Activated T-cell treated with anti-CD3 and anti-CD28 coated beads for 48 hours (primary cell): ENCODE measurements around the gene HIPK4.
"Not testable (repeated sequence)": the region's sequence is repeated elsewhere in the genome, so short reads cannot be mapped to it uniquely, and the experiment has no call there.

ENCODE experiments used
- DNase-seq: peaks from one replicate; pipeline ENCODE4 v3.0.0-alpha.2; 2020; ENCODE audit warnings: low read depth

HIPK4 gene, protein sequence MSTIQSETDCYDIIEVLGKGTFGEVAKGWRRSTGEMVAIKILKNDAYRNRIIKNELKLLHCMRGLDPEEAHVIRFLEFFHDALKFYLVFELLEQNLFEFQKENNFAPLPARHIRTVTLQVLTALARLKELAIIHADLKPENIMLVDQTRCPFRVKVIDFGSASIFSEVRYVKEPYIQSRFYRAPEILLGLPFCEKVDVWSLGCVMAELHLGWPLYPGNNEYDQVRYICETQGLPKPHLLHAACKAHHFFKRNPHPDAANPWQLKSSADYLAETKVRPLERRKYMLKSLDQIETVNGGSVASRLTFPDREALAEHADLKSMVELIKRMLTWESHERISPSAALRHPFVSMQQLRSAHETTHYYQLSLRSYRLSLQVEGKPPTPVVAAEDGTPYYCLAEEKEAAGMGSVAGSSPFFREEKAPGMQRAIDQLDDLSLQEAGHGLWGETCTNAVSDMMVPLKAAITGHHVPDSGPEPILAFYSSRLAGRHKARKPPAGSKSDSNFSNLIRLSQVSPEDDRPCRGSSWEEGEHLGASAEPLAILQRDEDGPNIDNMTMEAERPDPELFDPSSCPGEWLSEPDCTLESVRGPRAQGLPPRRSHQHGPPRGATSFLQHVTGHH

DNA sequence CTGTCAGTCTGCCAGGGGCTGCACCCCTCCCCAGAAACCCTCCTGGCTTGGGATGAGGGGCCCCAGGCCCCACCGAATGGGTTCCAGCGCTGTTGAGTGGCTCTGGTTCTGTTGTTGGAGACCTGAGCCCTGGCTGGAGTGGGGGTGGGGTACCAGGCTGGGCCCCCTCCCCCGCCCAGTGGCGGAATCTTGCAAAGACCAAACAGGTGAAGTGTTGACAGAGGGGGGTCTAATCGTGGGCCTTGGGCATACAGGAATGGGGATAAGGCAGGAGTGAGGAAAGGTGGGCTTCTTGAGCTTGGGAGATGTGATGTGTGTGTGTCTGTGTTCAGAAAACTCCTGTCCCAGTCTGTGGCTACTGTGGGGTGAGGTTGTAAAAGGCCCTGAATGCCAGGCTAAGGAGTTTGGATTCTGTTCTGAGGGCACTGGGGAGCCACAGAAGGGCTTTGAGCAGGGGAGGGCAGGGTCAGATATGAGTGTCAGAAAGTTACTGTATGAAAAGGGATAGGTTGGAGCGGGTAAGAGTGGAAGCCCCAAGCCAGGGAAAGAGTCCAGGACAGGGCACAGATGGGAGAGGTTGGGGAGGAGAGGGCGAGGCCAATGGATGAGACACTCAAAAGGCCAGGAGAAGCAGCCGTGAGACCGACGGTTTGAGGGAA lies at the start of gene HIPK4:
Gene HIPK4 (minus strand): TSS at position 98 of the 659 bp plus-strand sequence. CDS start 279 bp downstream, outside the sequence.
- no peak for DNase-seq

DNA sequence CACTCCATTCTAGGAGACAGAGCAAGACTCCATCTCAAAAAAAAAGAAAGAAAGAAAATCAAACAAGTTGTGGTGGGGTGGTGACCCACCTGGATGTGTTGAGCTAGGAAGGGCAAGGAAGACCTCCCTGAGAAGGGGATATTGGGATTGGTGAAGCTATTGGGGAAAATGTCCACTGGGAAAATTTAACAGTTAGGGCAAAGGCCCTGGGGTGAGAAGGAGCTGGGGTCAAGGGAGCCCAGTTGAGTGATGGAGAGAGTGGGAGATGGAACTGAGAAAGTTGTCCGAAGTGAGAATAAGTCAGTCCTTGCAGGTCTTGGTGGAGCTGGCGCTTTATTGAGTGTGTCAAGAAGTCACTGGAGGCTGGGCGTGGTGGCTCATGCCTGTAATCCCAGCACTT lies 48.3 kb upstream of the HIPK4 start:
- DNase-seq = no peak

DNA sequence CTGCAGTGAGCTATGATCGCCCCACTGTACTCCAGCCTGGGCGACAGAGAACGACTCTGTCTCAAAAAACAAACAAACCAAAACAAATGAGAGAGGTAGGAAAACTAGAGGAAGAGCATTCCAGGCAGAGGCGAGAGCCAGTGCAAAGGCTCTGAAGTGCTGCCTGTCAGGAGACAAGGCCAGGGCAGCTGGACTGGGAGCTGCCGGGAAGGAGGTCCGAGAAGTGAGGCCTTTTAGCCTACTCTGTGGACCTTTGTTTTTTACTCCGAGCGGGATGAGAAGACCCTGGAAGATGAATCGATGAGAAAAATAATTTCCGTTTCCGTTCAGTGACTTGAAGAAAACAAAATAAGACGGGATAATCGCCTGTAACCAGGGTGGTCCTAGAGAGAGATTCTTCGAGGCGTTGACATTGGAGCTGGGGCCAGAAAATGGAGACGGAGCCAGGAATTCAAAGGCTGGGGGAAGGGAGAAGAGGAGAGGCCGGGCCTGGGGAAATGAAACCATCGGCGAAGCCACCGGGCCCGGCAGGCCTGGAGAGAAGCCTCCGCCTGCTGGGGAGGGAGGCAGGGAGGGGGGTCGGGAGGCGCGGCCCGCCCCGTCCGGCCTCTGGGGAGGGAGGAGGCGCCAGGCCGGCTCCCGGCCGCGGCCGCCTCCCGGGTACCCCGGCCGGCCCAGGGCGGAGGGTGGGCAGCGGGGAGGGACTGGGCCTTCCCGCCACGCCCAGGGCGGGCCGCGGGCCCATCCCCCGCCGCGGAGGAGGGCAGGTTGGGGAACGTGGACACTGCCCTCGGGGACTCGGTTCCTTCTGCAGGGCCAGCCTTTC lies 43.6 kb upstream of the HIPK4 start:
- DNase-seq = peak; percentile 40

DNA sequence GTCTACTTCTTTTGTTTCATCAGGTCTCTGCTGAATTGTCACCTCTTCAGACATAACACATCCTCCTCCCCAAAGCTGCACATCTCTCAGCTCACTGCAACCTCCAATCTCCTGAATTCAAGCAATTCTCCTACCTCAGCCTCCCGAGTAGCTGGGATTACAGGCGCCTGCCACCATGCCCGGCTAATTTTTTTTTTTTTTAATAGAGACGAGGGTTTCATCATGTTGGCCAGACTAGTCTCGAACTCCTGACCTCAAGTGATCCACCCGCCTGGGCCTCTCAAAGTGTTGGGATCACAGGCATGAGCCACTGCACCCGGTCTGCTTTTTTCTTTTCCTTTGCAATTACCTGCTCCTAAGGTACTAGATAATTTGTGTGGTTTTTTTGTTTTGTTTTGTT lies 42.8 kb upstream of the HIPK4 start:
- not testable (repeated sequence) for DNase-seq

DNA sequence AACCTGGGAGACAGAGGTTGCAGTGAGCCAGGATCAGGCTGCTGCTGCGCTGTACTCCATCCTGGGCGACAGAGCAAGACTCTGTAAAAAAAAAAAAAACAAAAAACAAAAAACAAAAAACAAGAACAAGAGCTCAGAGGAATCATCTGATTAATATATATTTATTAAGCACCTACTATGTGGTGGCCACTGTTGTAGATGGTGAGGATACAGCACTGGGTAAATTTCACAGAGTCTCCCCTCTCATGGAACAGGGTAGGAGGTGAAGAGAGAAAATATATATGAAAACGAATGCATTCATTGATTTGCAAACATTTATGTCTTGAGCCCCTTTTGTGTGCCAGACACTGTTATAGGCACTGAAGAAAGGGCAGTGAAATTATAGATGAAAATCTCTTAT lies 41.7 kb upstream of the HIPK4 start:
- DNase-seq = no peak

DNA sequence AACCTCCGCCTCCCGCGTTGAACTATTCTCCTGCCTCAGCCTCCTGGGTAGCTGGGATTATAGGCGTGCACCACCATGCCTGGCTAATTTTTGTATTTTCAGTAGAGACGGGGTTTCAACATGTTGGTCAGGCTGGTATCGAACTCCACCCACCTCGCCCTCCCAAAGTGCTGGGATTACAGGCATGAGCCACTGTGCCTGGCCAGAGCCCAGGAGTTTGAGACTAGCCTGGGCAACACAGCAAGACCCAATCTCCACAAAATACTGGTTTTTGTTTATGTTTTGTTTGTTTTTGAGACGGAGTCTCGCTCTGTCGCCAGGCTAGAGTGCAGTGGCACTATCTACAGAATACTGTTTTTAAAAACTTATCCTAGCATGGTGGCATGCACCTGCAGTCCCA lies 40.3 kb upstream of the HIPK4 start:
- DNase-seq = not testable (repeated sequence)

DNA sequence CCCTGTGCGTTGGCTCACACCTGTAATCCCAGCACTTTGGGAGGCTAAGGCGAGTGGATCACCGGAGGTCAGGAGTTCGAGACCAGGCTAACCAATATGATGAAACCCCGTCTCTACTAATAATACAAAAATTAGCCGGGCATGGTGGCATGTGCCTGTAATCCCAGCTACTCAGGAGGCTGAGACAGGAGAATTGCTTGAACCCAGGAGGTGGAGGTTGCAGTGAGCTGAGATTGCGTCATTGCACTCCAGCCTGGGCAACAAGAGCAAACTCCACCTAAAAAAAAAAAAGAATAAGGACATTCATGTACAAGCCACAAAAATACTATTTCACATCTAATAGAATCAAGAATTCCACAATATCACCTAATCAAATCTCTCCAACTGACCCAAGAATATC lies 38.2 kb upstream of the HIPK4 start:
- DNase-seq = not testable (repeated sequence)

DNA sequence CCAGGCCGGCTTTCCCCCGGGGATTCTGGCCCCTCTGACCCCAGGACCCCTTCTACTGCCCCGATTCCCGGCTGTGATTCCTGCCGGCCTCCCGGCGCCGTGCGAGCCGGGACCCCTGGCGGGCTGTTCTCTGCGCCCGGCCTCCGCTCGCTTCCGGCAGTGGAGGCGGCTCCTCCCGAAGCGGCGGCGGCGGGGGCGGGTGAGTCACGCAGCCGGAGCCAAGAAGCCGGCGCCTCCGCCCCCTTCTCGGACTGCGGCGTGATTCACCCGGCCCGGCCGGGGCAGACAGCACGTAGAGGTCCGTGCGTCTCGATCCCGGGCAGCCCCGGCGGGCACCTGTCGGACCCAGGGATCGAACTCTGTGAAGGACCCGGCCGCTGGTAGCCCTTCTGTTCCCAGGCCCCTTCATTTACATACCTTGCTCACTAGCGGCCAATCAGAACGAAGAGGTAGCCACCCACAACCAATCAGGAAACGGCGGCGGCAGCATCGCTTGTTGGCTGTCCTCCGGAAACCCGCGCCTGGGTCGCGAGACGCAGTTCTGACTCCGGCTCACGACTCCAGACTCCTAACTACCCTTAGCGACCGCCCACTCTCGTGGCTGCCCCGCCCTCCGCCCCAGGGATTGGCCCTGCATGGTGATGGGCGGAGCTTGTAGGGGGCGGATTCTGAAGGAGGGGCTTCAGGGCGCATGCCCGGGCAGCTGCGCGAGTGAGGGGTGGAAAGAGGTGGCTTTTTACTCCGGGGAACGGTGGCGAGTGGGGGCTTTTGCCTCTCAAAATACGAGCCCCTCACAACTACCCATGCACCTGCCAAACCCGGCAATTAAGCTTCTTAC lies 35.7 kb upstream of the HIPK4 start, which contains the start of gene SERTAD1:
Gene SERTAD1 (minus strand): TSS at position 543 of the 838 bp plus-strand sequence. CDS start 2,446 bp downstream, outside the sequence.
- DNase-seq = peak; percentile 100

DNA sequence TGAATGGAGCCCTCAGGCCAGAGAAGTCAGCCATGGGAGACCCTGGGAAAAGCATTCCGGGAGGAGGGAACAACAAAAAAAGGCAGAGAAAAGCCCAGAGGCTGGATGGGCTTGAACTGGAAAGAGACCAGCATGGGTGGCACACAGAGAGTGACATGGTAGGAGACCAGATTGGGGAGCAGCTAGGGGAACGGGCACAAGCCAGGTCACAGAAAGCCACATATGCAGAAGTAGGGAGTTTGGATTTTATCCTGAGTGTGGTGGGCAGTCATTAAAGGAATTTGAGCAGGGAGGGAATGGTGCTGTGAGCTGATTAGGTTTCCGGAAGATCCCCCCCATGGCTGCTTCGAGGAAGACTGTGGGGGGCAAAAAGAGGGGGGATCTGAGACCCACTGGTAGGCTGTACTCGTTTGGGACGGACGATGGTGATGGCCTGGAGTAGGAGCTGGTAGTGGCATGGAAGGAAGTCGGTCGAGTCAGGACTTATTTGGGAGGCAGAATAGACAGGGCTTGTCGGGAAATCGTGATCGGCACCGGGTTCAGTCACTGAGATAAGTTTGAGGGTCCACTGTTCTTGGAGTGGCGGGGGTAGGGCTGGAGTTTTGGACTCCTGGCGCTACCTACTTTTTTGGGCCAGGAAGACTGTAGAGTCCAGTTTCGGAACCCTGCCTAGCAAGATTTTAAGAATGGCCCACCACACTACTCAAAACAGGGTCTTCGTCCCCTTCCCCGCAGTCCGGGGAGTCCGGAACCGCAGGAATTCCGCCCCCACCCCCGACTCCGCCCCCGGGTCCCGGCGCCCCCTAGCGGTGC lies 34.9 kb upstream of the HIPK4 start:
- DNase-seq = no peak

DNA sequence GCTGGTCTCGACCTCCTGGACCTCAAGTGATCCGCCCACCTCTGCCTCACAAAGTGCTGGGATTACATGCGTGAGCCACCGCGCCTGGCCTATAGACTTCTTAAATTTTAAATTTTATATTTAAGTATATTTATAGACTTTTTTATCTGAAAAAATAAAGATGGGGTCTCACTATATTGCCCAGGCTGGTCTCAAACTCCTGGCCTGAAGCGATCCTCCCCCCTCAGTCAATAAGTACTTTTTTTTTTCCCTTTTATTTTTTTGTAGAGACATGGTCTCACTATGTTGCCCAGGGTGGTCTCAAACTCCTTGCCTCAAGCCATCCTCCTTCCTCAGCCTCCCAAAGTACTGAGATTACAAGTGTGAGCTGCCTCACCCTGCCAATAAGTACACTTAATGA lies 34.0 kb upstream of the HIPK4 start:
- DNase-seq = no peak

DNA sequence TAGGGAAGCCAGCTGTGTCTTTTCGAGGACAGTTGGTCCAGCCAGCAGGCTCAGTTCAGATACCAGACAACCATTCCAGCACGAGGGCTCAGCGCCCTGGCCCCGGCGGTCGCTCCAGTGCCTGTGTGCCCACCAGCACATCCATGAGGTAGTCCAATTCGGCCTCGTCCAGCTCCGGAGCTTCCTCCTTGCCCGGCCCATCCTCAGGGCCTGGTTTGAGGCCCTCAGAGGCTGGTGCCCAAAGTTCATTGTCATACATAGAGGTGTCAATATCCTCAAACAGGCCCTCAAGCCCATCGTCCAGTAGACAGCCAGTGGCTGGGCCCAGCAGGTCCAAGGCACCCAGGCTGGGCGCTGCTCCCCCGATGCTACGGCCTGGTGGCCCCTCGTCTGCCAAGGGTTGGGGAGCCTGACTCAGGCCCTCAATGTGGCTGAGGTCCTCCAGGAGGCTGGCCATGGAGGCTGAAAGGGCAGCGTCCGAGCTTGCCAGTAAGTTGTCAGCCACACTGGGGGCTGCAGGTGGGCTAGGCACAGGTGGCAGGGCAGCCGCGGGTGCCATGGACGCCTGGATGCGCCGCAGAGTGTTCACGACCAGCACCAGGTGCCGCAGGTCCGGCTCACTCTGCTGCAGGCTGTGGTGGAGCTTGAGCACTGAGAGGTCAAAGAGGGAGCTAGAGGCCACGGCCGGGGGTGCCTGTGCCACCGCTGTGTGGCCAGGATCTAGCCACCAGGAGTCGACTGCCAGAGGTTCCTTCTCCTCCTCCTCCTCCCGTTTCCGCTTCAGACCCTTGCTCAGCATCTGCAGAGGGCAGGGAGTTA lies 33.0 kb upstream of the HIPK4 start:
- DNase-seq = no peak

DNA sequence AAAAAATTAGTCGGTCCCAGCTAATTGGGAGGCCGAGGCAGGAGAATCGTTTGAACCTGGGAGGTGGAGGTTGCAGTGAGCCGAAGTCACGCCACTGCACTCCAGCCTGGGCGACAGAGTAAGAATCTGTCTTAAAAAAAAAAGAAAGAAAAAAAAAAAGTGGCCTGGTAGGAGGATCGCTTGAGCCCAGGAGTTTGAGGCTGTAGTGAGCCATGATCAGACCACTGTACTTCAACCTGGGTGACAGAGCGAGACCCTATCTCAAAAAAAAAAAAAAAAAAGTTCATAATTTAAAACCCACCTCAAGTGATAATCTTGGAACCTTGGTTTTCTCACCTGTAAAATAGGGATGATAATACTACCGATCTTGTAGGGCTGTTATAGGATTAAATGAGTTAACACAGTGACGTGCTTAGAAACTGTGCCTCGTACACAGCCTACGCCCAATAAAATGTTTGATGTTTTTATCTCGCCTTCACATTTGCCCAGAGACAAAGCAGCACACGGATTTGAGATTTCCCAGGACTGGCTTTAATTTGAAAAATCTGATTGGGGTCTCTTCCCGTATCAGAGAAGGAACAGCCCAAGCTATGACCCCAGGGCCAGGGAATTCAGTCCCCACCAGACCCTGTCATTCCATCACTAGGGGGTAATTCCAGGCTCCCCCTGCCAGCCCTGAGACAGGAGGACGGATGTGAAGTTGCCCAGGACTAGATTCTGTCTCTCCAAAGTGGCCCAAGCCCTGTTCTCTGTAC lies 32.2 kb upstream of the HIPK4 start:
- no peak for DNase-seq

DNA sequence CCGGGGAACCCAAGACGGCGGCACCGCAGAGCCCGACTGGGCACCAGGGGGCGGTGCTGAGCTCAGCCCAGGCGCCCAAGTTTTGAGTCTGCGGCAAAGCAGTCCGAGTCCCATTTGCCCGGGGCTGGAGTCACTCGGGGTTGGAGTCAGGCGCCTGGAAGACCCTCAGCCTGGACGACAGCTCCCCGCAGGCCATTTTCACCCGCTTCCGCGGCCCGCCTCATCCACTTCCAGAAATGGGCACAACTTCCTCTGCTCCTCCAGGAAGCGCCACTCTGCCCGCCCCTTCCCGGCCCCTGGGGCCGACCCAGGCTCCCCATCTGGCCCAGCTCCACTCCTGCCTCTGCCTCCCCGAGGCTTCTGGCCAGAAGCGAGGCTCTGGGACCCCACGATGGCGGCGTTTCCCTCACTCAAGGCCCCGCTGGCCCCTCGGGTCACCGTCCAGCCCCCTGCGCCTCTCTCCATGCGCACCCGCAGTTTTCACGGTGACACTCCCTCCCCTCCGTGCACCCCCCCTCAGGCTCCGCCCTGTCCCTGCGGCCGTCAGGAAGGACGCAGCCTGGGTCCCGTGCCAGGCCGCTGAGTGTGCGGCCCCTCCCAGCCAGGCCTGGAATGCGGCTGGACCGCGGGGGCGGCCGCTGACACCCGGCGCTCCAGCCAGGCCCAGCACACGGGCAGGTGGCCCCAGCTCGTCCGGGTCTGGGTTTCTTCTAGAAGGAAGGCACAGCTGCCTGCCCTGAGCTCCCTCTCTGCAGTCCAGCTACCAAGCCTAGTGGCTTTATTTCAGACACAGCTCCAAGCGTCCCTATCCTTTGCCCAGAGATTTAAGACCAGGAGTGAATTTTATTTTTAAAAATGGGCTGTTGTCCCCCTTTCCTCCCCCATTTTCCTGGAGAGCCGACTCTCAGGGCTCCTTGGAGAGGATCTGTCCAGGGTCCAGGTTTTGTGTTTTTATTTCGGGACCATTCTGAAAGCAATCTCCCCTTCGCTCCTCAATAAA lies 31.1 kb upstream of the HIPK4 start:
- DNase-seq = peak; percentile 70

DNA sequence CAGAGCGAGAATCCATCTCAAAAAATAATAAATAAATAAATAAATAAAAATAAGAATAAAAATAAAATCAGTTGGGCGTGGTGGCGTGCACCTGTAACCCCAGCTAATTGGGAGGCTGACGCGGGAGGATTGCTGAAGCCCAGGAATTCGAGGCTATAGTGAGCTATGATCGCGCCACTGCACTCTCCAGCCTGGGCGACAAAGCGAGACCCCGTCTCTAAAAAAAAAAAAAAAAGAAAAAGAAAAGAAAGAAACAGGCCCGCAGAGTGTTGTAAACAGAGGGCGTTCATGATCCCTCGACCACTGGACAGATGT lies 30.4 kb upstream of the HIPK4 start:
- DNase-seq = no peak

DNA sequence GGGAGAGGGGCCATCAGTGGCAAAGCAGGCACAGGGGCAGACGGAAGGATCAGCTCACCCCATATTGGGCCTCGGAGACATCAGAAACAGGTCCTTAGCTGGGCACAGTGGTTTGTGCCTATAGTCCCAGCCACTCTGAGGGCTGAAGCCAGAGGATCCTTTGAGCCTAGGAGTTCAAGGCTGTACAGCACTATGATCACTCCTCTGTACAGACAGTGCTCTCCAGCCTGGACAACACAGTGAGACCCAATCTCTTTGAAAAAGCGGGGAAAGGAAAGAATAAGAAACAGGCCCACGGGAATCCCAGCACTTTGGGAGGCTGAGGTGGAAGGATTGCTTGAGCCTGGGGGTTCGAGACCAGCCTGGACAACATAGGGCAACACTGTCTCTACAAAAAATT lies 29.8 kb upstream of the HIPK4 start:
- DNase-seq = no peak

DNA sequence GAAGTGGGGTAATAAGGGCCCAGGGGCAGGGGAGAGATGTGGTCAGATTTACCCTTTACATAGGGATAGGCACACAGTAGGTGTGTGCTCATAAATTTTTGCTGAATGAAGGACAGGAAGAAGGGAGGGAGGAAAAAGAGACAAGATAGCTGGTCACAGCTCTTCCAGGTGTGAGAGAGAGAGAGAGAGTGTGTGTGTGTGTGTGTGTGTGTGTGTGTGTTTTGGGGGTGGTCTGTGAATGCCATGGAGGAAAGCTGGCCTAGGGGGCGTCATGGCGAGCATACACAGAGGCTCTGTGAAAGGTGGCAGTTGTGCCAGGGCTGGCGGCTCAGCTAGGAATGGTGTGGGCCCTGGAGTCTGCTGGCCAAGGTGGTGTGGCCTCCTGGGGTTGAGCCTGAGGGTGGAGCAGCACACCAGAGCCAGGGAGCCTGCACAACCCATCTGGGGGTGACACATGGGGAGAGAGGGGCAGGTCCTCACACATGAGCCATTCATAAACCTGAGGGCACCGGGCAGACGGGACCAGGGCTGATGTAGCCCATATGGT lies 29.2 kb upstream of the HIPK4 start:
- DNase-seq = no peak

DNA sequence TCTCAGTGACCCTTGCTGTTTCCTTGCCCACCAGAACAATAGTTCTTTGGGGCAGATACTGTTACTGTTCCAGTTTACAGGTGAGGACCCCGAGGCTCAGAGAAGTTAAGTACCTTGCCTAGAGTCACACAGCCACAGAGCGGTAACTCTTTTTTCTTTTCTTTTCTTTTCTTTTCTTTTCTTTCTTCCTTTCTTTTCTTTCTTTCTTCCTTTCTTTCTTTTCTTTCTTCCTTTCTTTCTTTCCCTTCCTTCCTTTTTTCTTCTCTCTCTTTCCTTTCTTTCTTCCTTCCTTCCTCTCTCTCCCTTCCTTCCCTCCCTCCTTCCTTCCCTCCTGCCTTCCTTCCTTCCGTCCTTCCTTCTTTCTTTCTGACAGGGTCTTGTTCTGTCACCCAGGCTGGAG lies 28.1 kb upstream of the HIPK4 start:
- no peak for DNase-seq
